Measurements from ENCODE around the gene GDF7.
A peak's percentile ranks its signal among the peaks of the same experiment; 100 is the strongest.

Gene GDF7

GRCh38 chr2:20621366-20622295, 45.3 kb upstream of the GDF7 start:
- H3K14ac ChIP-seq (ENCODE audit: low read length in 2 of 2): no peak overlapping the region
- H3K79me1 ChIP-seq (replicated peaks; ENCODE audit: low read length, poor library complexity, severe bottlenecking): peaks cover 4% of the 10 kb centered on the region
- no peak overlapping the region for H3K27ac ChIP-seq (ENCODE audit: low read length, poor library complexity, severe bottlenecking)
- H3K4me2 ChIP-seq (ENCODE audit: low read length, poor library complexity, severe bottlenecking): no peak overlapping the region
- DNase-seq: no peak
- H2AK5ac ChIP-seq (ENCODE audit: low read length, severe bottlenecking): peak overlapping the region; percentile 70
- H2BK120ac ChIP-seq (ENCODE audit: low read depth, low read length): no peak overlapping the region
- H3K4ac ChIP-seq (ENCODE audit: low read depth in 1 of 2, low read length in 2 of 2): no peak overlapping the region
- H3K36me3 ChIP-seq (ENCODE audit: control insufficient read depth in 1 of 2, insufficient read depth in 2 of 2, low read depth in 1 of 2, low read length in 2 of 2): peaks cover 52% of the 10 kb centered on the region in 2 experiments
- H2BK12ac ChIP-seq (ENCODE audit: low read length in 2 of 2): no peak overlapping the region
- H2BK5ac ChIP-seq (ENCODE audit: low read depth, low read length, poor library complexity, severe bottlenecking): no peak overlapping the region
- no peak overlapping the region for H4K91ac ChIP-seq (ENCODE audit: low read length)
- H2AFZ ChIP-seq (ENCODE audit: low read depth, low read length): no peak overlapping the region
- peaks cover 65% of the 10 kb centered on the region for H3K4me1 ChIP-seq (ENCODE audit: control insufficient read depth, insufficient read depth, low read depth, low read length)
- H3K9ac ChIP-seq (ENCODE audit: low read length): no peak overlapping the region
- H3K23ac ChIP-seq (ENCODE audit: low read length in 2 of 2): no peak overlapping the region
- no peak overlapping the region for H3K4me3 ChIP-seq (ENCODE audit: insufficient read depth in 1 of 2, low read depth in 1 of 2, low read length in 2 of 2)
- H4K8ac ChIP-seq (ENCODE audit: low read length): no peak overlapping the region
- H3K18ac ChIP-seq (ENCODE audit: low read depth in 1 of 2, low read length in 2 of 2): no peak overlapping the region
- no peaks in the 10 kb centered on the region for H3K27me3 ChIP-seq (ENCODE audit: control insufficient read depth in 1 of 2, insufficient read depth in 1 of 2, low read length in 2 of 2)
- H2BK15ac ChIP-seq (ENCODE audit: low read depth, poor library complexity, severe bottlenecking): no peak overlapping the region
- 82% methylated on average over 12 of the region's 12 CpGs for WGBS
- no peaks in the 10 kb centered on the region for H3K9me3 ChIP-seq (ENCODE audit: control insufficient read depth, low read length)

DNA sequence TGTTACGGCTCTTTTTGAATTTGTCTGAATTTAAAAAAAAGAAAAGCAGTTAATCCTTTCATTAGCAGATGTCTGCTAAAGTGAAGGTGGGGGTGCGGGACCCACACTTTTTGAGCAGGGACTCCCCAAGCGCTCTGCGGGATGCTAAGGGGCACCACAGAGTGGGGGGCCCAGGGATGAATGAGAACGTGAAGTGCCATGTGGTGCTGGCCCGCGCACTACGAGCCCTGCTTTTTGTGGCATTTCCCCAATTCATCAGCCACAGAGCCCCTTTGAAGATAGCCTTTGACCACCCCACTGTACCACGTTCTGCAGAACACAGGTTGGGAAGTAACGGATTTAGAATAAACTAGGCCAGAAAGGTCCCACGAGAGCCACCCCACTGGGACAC, 44.7 kb upstream of the GDF7 start:
- Histone ChIP-seq H3K27ac (ENCODE audit: low read length, poor library complexity, severe bottlenecking) (no peak overlapping the region), H4K91ac (ENCODE audit: low read length) (no peak overlapping the region), H2AK5ac (ENCODE audit: low read length, severe bottlenecking) (no peak overlapping the region), H2BK15ac (ENCODE audit: low read depth, poor library complexity, severe bottlenecking) (no peak overlapping the region), H4K8ac (ENCODE audit: low read length) (no peak overlapping the region), H2BK12ac (ENCODE audit: low read length in 2 of 2) (no peak overlapping the region), H3K4me1 (ENCODE audit: control insufficient read depth, insufficient read depth, low read depth, low read length) (peaks cover 62% of the 10 kb centered on the region), H3K23ac (ENCODE audit: low read length in 2 of 2) (no peak overlapping the region), H2BK120ac (ENCODE audit: low read depth, low read length) (no peak overlapping the region), H2BK5ac (ENCODE audit: low read depth, low read length, poor library complexity, severe bottlenecking) (no peak overlapping the region), H3K27me3 (ENCODE audit: control insufficient read depth in 1 of 2, insufficient read depth in 1 of 2, low read length in 2 of 2) (no peaks in the 10 kb centered on the region), H3K79me1 (replicated peaks; ENCODE audit: low read length, poor library complexity, severe bottlenecking) (peaks cover 1% of the 10 kb centered on the region), H2AFZ (ENCODE audit: low read depth, low read length) (no peak overlapping the region), H3K4me3 (ENCODE audit: insufficient read depth in 1 of 2, low read depth in 1 of 2, low read length in 2 of 2) (no peak overlapping the region), H3K9ac (ENCODE audit: low read length) (no peak overlapping the region), H3K36me3 (ENCODE audit: control insufficient read depth in 1 of 2, insufficient read depth in 2 of 2, low read depth in 1 of 2, low read length in 2 of 2) (peaks cover 52% of the 10 kb centered on the region in 2 experiments), H3K9me3 (ENCODE audit: control insufficient read depth, low read length) (no peaks in the 10 kb centered on the region), H3K18ac (ENCODE audit: low read depth in 1 of 2, low read length in 2 of 2) (no peak overlapping the region), H3K4ac (ENCODE audit: low read depth in 1 of 2, low read length in 2 of 2) (no peak overlapping the region), H3K4me2 (ENCODE audit: low read length, poor library complexity, severe bottlenecking) (no peak overlapping the region), H3K14ac (ENCODE audit: low read length in 2 of 2) (no peak overlapping the region)
- DNase-seq: no peak
- 95% methylated on average over 11 of the region's 11 CpGs for WGBS

DNA sequence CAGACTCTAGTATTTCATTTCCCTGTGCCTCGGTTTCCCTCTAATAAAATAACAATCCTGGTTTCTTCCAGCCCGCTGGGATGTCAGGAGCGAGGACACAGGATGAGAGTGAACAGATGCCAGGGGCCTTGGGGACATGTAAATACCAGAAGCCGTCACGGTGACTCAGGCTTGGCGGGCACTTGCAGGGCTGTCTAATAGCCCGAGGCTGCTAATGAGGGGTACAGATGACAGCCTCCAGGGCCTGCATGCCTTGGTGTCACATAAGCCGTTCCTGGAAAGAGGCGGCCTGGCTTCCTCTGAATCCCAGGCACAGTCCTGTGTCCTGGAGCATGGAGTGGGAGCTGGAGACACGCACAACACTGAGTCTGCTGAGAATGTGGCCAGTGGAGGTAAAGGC, 44.2 kb upstream of the GDF7 start:
- Histone ChIP-seq H3K4me2 (ENCODE audit: low read length, poor library complexity, severe bottlenecking) (no peak overlapping the region), H2BK120ac (ENCODE audit: low read depth, low read length) (no peak overlapping the region), H2BK5ac (ENCODE audit: low read depth, low read length, poor library complexity, severe bottlenecking) (no peak overlapping the region), H3K27ac (ENCODE audit: low read length, poor library complexity, severe bottlenecking) (no peak overlapping the region), H2BK12ac (ENCODE audit: low read length in 2 of 2) (no peak overlapping the region), H3K14ac (ENCODE audit: low read length in 2 of 2) (no peak overlapping the region), H3K4me3 (ENCODE audit: insufficient read depth in 1 of 2, low read depth in 1 of 2, low read length in 2 of 2) (no peak overlapping the region), H2AK5ac (ENCODE audit: low read length, severe bottlenecking) (peak overlapping the region; percentile 14), H3K18ac (ENCODE audit: low read depth in 1 of 2, low read length in 2 of 2) (no peak overlapping the region), H4K8ac (ENCODE audit: low read length) (no peak overlapping the region), H2AFZ (ENCODE audit: low read depth, low read length) (no peak overlapping the region), H3K23ac (ENCODE audit: low read length in 2 of 2) (no peak overlapping the region), H3K9me3 (ENCODE audit: control insufficient read depth, low read length) (no peaks in the 10 kb centered on the region), H3K4ac (ENCODE audit: low read depth in 1 of 2, low read length in 2 of 2) (no peak overlapping the region), H3K4me1 (ENCODE audit: control insufficient read depth, insufficient read depth, low read depth, low read length) (peaks cover 63% of the 10 kb centered on the region), H3K36me3 (ENCODE audit: control insufficient read depth in 1 of 2, insufficient read depth in 2 of 2, low read depth in 1 of 2, low read length in 2 of 2) (peaks cover 52% of the 10 kb centered on the region in 2 experiments), H3K79me1 (replicated peaks; ENCODE audit: low read length, poor library complexity, severe bottlenecking) (peaks cover 1% of the 10 kb centered on the region), H3K27me3 (ENCODE audit: control insufficient read depth in 1 of 2, insufficient read depth in 1 of 2, low read length in 2 of 2) (no peaks in the 10 kb centered on the region), H3K9ac (ENCODE audit: low read length) (no peak overlapping the region), H4K91ac (ENCODE audit: low read length) (no peak overlapping the region), H2BK15ac (ENCODE audit: low read depth, poor library complexity, severe bottlenecking) (no peak overlapping the region)
- 64% methylated on average over 10 of the region's 10 CpGs for WGBS
- DNase-seq: no peak

GRCh38 chr2:20623241-20623640, 43.7 kb upstream of the GDF7 start:
- no peak overlapping the region for H3K4me2 ChIP-seq (ENCODE audit: low read length, poor library complexity, severe bottlenecking)
- H3K4me1 ChIP-seq (ENCODE audit: control insufficient read depth, insufficient read depth, low read depth, low read length): peaks cover 62% of the 10 kb centered on the region
- no peak overlapping the region for H2BK12ac ChIP-seq (ENCODE audit: low read length in 2 of 2)
- no peak overlapping the region for H4K8ac ChIP-seq (ENCODE audit: low read length)
- peaks cover 52% of the 10 kb centered on the region in 2 experiments for H3K36me3 ChIP-seq (ENCODE audit: control insufficient read depth in 1 of 2, insufficient read depth in 2 of 2, low read depth in 1 of 2, low read length in 2 of 2)
- no peak overlapping the region for H3K18ac ChIP-seq (ENCODE audit: low read depth in 1 of 2, low read length in 2 of 2)
- no peak overlapping the region for H3K27ac ChIP-seq (ENCODE audit: low read length, poor library complexity, severe bottlenecking)
- peak overlapping the region; percentile 14 for H2AK5ac ChIP-seq (ENCODE audit: low read length, severe bottlenecking)
- H3K4ac ChIP-seq (ENCODE audit: low read depth in 1 of 2, low read length in 2 of 2): no peak overlapping the region
- no peaks in the 10 kb centered on the region for H3K9me3 ChIP-seq (ENCODE audit: control insufficient read depth, low read length)
- H2AFZ ChIP-seq (ENCODE audit: low read depth, low read length): no peak overlapping the region
- H3K9ac ChIP-seq (ENCODE audit: low read length): no peak overlapping the region
- 72% methylated on average over 5 of the region's 10 CpGs for WGBS
- no peaks in the 10 kb centered on the region for H3K27me3 ChIP-seq (ENCODE audit: control insufficient read depth in 1 of 2, insufficient read depth in 1 of 2, low read length in 2 of 2)
- DNase-seq: no peak
- H3K14ac ChIP-seq (ENCODE audit: low read length in 2 of 2): no peak overlapping the region
- no peak overlapping the region for H3K4me3 ChIP-seq (ENCODE audit: insufficient read depth in 1 of 2, low read depth in 1 of 2, low read length in 2 of 2)
- H4K91ac ChIP-seq (ENCODE audit: low read length): no peak overlapping the region
- no peak overlapping the region for H2BK5ac ChIP-seq (ENCODE audit: low read depth, low read length, poor library complexity, severe bottlenecking)
- no peak overlapping the region for H3K23ac ChIP-seq (ENCODE audit: low read length in 2 of 2)
- H2BK15ac ChIP-seq (ENCODE audit: low read depth, poor library complexity, severe bottlenecking): no peak overlapping the region
- H2BK120ac ChIP-seq (ENCODE audit: low read depth, low read length): no peak overlapping the region
- H3K79me1 ChIP-seq (replicated peaks; ENCODE audit: low read length, poor library complexity, severe bottlenecking): peaks cover 1% of the 10 kb centered on the region

Data from mesenchymal stem cell (in vitro differentiated cells and primary cell).